HL-60 (cell line): Measurements from ENCODE around the gene NVL.

ENCODE experiments used
- GABPA ChIP-seq: IDR thresholded peaks from 2 replicates; pipeline ENCODE4 v1.6.1; 2012; ENCODE audit warnings: low read depth
- POLR2AphosphoS5 ChIP-seq: IDR thresholded peaks from 2 replicates; pipeline ENCODE4 v1.6.1; 2012; ENCODE audit warnings: low read depth

DNA sequence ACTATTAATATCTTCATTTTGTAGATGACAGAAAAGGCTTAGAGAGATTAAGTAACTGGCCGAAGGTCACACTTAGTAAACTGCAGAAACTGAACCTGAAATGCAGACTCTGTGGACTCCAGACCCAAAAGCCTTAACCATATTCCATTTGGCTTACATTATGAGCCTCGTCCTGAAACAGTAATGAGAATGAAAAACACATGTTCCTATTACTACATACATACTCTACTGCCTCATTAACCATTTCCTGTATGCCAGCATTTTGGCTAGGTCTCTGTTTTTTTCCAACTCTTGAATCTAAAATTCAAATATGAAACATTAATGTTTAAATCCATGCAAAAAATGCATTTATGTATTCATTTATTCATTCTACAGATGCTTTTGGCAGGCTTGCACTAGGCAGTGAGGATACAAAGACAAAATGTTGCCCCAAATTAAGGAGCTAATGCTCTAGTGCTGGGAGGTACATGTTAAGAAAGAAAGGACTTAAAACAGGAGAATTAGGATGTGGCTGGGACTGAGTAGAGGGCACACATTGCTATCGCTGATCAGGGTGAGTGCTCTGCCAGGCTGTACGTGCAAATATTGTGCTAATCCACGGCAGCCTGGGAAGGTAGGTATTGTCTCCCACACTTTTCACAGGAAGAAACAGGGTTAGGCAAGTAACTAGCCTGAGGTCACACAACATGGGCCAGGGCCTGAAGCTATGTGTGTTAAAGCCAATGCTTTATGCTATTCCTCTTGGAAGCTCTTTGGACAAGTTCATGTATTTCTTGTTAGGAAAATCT is 133.0 kb downstream of the NVL start:
- TF ChIP-seq GABPA (no peak), POLR2AphosphoS5 (no peak)
